ENCODE measurements around the gene ICAM2.

ICAM2 gene

GRCh38 chr17:63998721-63999679, 21.4 kb downstream of the ICAM2 start:
- Mint-ChIP-seq H3K9me3 (no peaks in the 10 kb centered on the region), H3K27ac (no peak overlapping the region), H3K36me3 (ENCODE audit: low read depth) (peaks cover 7% of the 10 kb centered on the region), H3K4me3 (peak overlapping the region; percentile 84), H3K27me3 (peaks cover 3% of the 10 kb centered on the region), H3K4me1 (ENCODE audit: low read depth) (peaks cover 23% of the 10 kb centered on the region)

- H3K4me1 Mint-ChIP-seq (ENCODE audit: low read depth), result peaks cover 30% of the 10 kb centered on the region
- H3K9me3 Mint-ChIP-seq, result no peaks in the 10 kb centered on the region
Observed at GRCh38 chr17:63998050-63998720, 22.2 kb downstream of the ICAM2 start, which contains the start of gene PRR29. TSS of gene PRR29 (plus strand) at chr17:63998351. CDS start at chr17:63998365, 14 bp downstream.

GRCh38 chr17:63997341-63998048, 22.9 kb downstream of the ICAM2 start:
- peak overlapping the region; percentile 84 for H3K4me3 Mint-ChIP-seq
- no peak overlapping the region for H3K27ac Mint-ChIP-seq
- H3K9me3 Mint-ChIP-seq, result no peaks in the 10 kb centered on the region
- H3K4me1 Mint-ChIP-seq (ENCODE audit: low read depth), result peaks cover 34% of the 10 kb centered on the region
- H3K36me3 Mint-ChIP-seq (ENCODE audit: low read depth), result no peaks in the 10 kb centered on the region
- peaks cover 3% of the 10 kb centered on the region for H3K27me3 Mint-ChIP-seq

More at GRCh38 chr17:63998050-63998720, 22.2 kb downstream of the ICAM2 start, which contains the start of gene PRR29:
- Mint-ChIP-seq H3K4me3 (peak within 1 kb of the TSS; percentile 84), H3K27ac (no peak within 1 kb of the TSS), H3K27me3 (peaks cover 3% of the 10 kb centered on the region), H3K36me3 (ENCODE audit: low read depth) (no peaks in the 10 kb centered on the region)

GRCh38 chr17:63996430-63997182, 23.8 kb downstream of the ICAM2 start:
- Mint-ChIP-seq H3K9me3 (no peaks in the 10 kb centered on the region), H3K27ac (no peak overlapping the region), H3K4me1 (ENCODE audit: low read depth) (peaks cover 35% of the 10 kb centered on the region), H3K27me3 (peaks cover 3% of the 10 kb centered on the region), H3K4me3 (no peak overlapping the region), H3K36me3 (ENCODE audit: low read depth) (no peaks in the 10 kb centered on the region)

- Mint-ChIP-seq H3K4me3 (no peak overlapping the region), H3K9me3 (no peaks in the 10 kb centered on the region), H3K4me1 (ENCODE audit: low read depth) (peaks cover 41% of the 10 kb centered on the region), H3K36me3 (ENCODE audit: low read depth) (no peaks in the 10 kb centered on the region), H3K27ac (no peak overlapping the region), H3K27me3 (peaks cover 3% of the 10 kb centered on the region)
Observed at GRCh38 chr17:63995626-63996025, 24.8 kb downstream of the ICAM2 start.

- H3K9me3 Mint-ChIP-seq, result no peaks in the 10 kb centered on the region
- H3K27me3 Mint-ChIP-seq, result no peaks in the 10 kb centered on the region
- peaks cover 38% of the 10 kb centered on the region for H3K4me1 Mint-ChIP-seq (ENCODE audit: low read depth)
- no peak overlapping the region for H3K27ac Mint-ChIP-seq
- no peaks in the 10 kb centered on the region for H3K36me3 Mint-ChIP-seq (ENCODE audit: low read depth)
- H3K4me3 Mint-ChIP-seq, result no peak overlapping the region
Observed at GRCh38 chr17:63993368-63993985, 27.0 kb downstream of the ICAM2 start.

- Mint-ChIP-seq H3K4me1 (ENCODE audit: low read depth) (peaks cover 33% of the 10 kb centered on the region), H3K27ac (no peak overlapping the region), H3K36me3 (ENCODE audit: low read depth) (no peaks in the 10 kb centered on the region), H3K9me3 (no peaks in the 10 kb centered on the region), H3K4me3 (no peak overlapping the region), H3K27me3 (no peaks in the 10 kb centered on the region)
Observed at GRCh38 chr17:63991611-63992010, 28.8 kb downstream of the ICAM2 start.

- Mint-ChIP-seq H3K27me3 (no peaks in the 10 kb centered on the region), H3K4me3 (no peak overlapping the region), H3K27ac (peak overlapping the region; percentile 2), H3K36me3 (ENCODE audit: low read depth) (no peaks in the 10 kb centered on the region), H3K4me1 (ENCODE audit: low read depth) (peaks cover 49% of the 10 kb centered on the region), H3K9me3 (no peaks in the 10 kb centered on the region)
Observed at GRCh38 chr17:63989622-63990345, 30.6 kb downstream of the ICAM2 start.

GRCh38 chr17:63988741-63989621, 31.5 kb downstream of the ICAM2 start:
- Mint-ChIP-seq H3K36me3 (ENCODE audit: low read depth) (no peaks in the 10 kb centered on the region), H3K27ac (no peak overlapping the region), H3K27me3 (no peaks in the 10 kb centered on the region), H3K4me1 (ENCODE audit: low read depth) (peaks cover 51% of the 10 kb centered on the region), H3K9me3 (no peaks in the 10 kb centered on the region), H3K4me3 (no peak overlapping the region)

- Mint-ChIP-seq H3K36me3 (ENCODE audit: low read depth) (no peaks in the 10 kb centered on the region), H3K4me3 (no peak overlapping the region), H3K4me1 (ENCODE audit: low read depth) (peaks cover 44% of the 10 kb centered on the region), H3K27me3 (no peaks in the 10 kb centered on the region), H3K27ac (no peak overlapping the region), H3K9me3 (no peaks in the 10 kb centered on the region)
Observed at GRCh38 chr17:63988127-63988478, 32.3 kb downstream of the ICAM2 start.

GRCh38 chr17:63987221-63988126, 33.0 kb downstream of the ICAM2 start:
- Mint-ChIP-seq H3K27ac (no peak overlapping the region), H3K4me3 (no peak overlapping the region), H3K4me1 (ENCODE audit: low read depth) (peaks cover 41% of the 10 kb centered on the region)

GRCh38 chr17:63986821-63987220, 33.6 kb downstream of the ICAM2 start:
- H3K27me3 Mint-ChIP-seq, result no peaks in the 10 kb centered on the region
- H3K36me3 Mint-ChIP-seq (ENCODE audit: low read depth), result peaks cover 5% of the 10 kb centered on the region
- peaks cover 39% of the 10 kb centered on the region for H3K4me1 Mint-ChIP-seq (ENCODE audit: low read depth)
- H3K9me3 Mint-ChIP-seq, result peaks cover 9% of the 10 kb centered on the region
- no peak overlapping the region for H3K4me3 Mint-ChIP-seq
- H3K27ac Mint-ChIP-seq, result peak overlapping the region; percentile 78

More at GRCh38 chr17:63987221-63988126, 33.0 kb downstream of the ICAM2 start:
- peaks cover 5% of the 10 kb centered on the region for H3K9me3 Mint-ChIP-seq
- H3K36me3 Mint-ChIP-seq (ENCODE audit: low read depth), result peaks cover 5% of the 10 kb centered on the region
- no peaks in the 10 kb centered on the region for H3K27me3 Mint-ChIP-seq

Data from stimulated activated naive CD8-positive, alpha-beta T cell treated with anti-CD3 and anti-CD28 coated beads, Interleukin-15, Interleukin-2, amounts not matched to agents 100 ng/mL and 50 ng/mL, for 24 hours (primary cell).